ENCODE data around the gene EEF2K. TPM values are rescaled to one million over a fixed set of nuclear protein-coding genes. Genes with fewer than 3 reads are reported as not detected.

The EEF2K gene
- total RNA-seq, 3 donors from 2014 or later, result 38.6 to 60.8 (median 39.7) TPM

GRCh38 chr16:22262460-22262859 lies 56.4 kb downstream of the EEF2K start:
- H3K4me1 ChIP-seq (ENCODE audit: low read depth), result no peaks in the 10 kb centered on the region
- ATAC-seq (no peak), DNase-seq (no peak)
- TF ChIP-seq CTCF (IDR thresholded peaks at IDR 0.05), result no peak
- H3K36me3 ChIP-seq (ENCODE audit: low read depth), result no peaks in the 10 kb centered on the region
- no peaks in the 10 kb centered on the region for H3K9me3 ChIP-seq
- intact Hi-C loops (cut with DNase I, micrococcal nuclease), result no loop called here
- no peak overlapping the region for H3K4me3 ChIP-seq

GRCh38 chr16:22264786-22265185 lies 58.7 kb downstream of the EEF2K start:
- intact Hi-C loops (cut with DNase I, micrococcal nuclease), result no loop called here

GRCh38 chr16:22265351-22265750 lies 59.3 kb downstream of the EEF2K start:
- H3K36me3 ChIP-seq (ENCODE audit: low read depth), result peaks cover 4% of the 10 kb centered on the region
- H3K9me3 ChIP-seq, result no peaks in the 10 kb centered on the region
- no peak overlapping the region for H3K4me3 ChIP-seq
- ATAC-seq, result no peak
- no peak for DNase-seq
- intact Hi-C loops (cut with DNase I, micrococcal nuclease), result no loop called here
- TF ChIP-seq CTCF (IDR thresholded peaks at IDR 0.05), result no peak
- no peaks in the 10 kb centered on the region for H3K4me1 ChIP-seq (ENCODE audit: low read depth)

More at GRCh38 chr16:22264786-22265185, 58.7 kb downstream of the EEF2K start:
- peaks cover 4% of the 10 kb centered on the region for H3K36me3 ChIP-seq (ENCODE audit: low read depth)
- ATAC-seq (no peak), DNase-seq (no peak)
- H3K4me3 ChIP-seq, result no peak overlapping the region
- H3K4me1 ChIP-seq (ENCODE audit: low read depth), result no peaks in the 10 kb centered on the region
- no peak for TF ChIP-seq CTCF (IDR thresholded peaks at IDR 0.05)
- no peaks in the 10 kb centered on the region for H3K9me3 ChIP-seq

- Histone ChIP-seq H3K4me1 (ENCODE audit: low read depth) (no peaks in the 10 kb centered on the region), H3K4me3 (no peak overlapping the region), H3K36me3 (ENCODE audit: low read depth) (peaks cover 4% of the 10 kb centered on the region), H3K9me3 (no peaks in the 10 kb centered on the region)
- no peak for DNase-seq
- no peak for ATAC-seq
- intact Hi-C loops (cut with DNase I, micrococcal nuclease), result no loop called here
- no peak for TF ChIP-seq CTCF (IDR thresholded peaks at IDR 0.05)
These were observed 60.5 kb downstream of the EEF2K start for GRCh38 chr16:22266546-22266945.

- no peaks in the 10 kb centered on the region for H3K9me3 ChIP-seq
- H3K4me3 ChIP-seq, result no peak overlapping the region
- no peak for ATAC-seq
- peaks cover 4% of the 10 kb centered on the region for H3K36me3 ChIP-seq (ENCODE audit: low read depth)
- no peaks in the 10 kb centered on the region for H3K4me1 ChIP-seq (ENCODE audit: low read depth)
- TF ChIP-seq CTCF (IDR thresholded peaks at IDR 0.05), result no peak
- intact Hi-C loops (cut with DNase I, micrococcal nuclease), result no loop called here
- DNase-seq, result no peak
These were observed 61.7 kb downstream of the EEF2K start for GRCh38 chr16:22267764-22268163.

GRCh38 chr16:22270525-22270924 lies 64.4 kb downstream of the EEF2K start:
- no peak for DNase-seq
- H3K36me3 ChIP-seq (ENCODE audit: low read depth), result peaks cover 4% of the 10 kb centered on the region
- intact Hi-C loops (cut with DNase I, micrococcal nuclease), result no loop called here
- ATAC-seq, result no peak
- H3K4me1 ChIP-seq (ENCODE audit: low read depth), result no peaks in the 10 kb centered on the region
- TF ChIP-seq CTCF (IDR thresholded peaks at IDR 0.05), result no peak
- no peak overlapping the region for H3K4me3 ChIP-seq
- no peaks in the 10 kb centered on the region for H3K9me3 ChIP-seq

Measured in mucosa of descending colon (tissue), 3 donors.